Naive thymus-derived CD8-positive, alpha-beta T cell (primary cell): ENCODE measurements around the gene OXGR1. TPM values are rescaled to one million over a fixed set of nuclear protein-coding genes. Genes with fewer than 3 reads are reported as not detected.
"Not testable (repeated sequence)": the region's sequence is repeated elsewhere in the genome, so short reads cannot be mapped to it uniquely, and the experiment has no call there.

Source experiments
- ATAC-seq, 2 donors: fragments of 150-1000 bp; cut with Tn5 transposase in 1 of 2; sonication (Bioruptor Pico), chemical (Tn5 transposase) in 1 of 2; 1 replicate in 1 of 2; 2 replicates in 1 of 2; pipeline ENCODE4 v1.10.0; 2021; ENCODE audit warnings: mild to moderate bottlenecking in 2 of 2, moderate library complexity in 2 of 2
- POLR2A ChIA-PET: fragments of 350-600 bp; sonication (Branson Sonifier 250); formaldehyde crosslinking; loops from one replicate; lab custom pipeline; 2021; ENCODE audit warnings: antibody characterized with exemption; lab: Charles Lee
- DNase-seq, 10 donors: peaks; one replicate each; pipeline versions ENCODE4 v3.0.0 to v3.0.0-alpha.2; 2020 to 2022
- H3K27ac Mint-ChIP-seq, 10 donors: one replicate each; pipeline ENCODE4 v1.8.0; 2020 to 2022; ENCODE audit warnings: mild to moderate bottlenecking in 10 of 10, mixed read lengths in 10 of 10, moderate library complexity in 4 of 10, inconsistent platforms in 1 of 10
- H3K27me3 Mint-ChIP-seq, 5 donors: one replicate each; pipeline ENCODE4 v1.8.0; 2021 to 2022; ENCODE audit warnings: mixed read lengths in 5 of 5
- H3K36me3 Mint-ChIP-seq, 3 donors: one replicate each; pipeline ENCODE4 v1.8.0; 2020 to 2022; ENCODE audit warnings: mixed read lengths in 3 of 3, mild to moderate bottlenecking in 2 of 3, inconsistent platforms in 1 of 3
- H3K4me1 Mint-ChIP-seq, 4 donors: one replicate each; pipeline ENCODE4 v1.8.0; 2021 to 2022; ENCODE audit warnings: mixed read lengths in 4 of 4
- H3K4me3 Mint-ChIP-seq, 10 donors: one replicate each; pipeline ENCODE4 v1.8.0; 2020 to 2022; ENCODE audit warnings: mild to moderate bottlenecking in 10 of 10, mixed read lengths in 10 of 10, moderate library complexity in 6 of 10, inconsistent platforms in 1 of 10
- H3K9me3 Mint-ChIP-seq, 9 donors: one replicate each; pipeline ENCODE4 v1.8.0; 2020 to 2022; ENCODE audit warnings: mixed read lengths in 9 of 9, mild to moderate bottlenecking in 3 of 9, inconsistent platforms in 1 of 9, moderate library complexity in 1 of 9
- polyA plus RNA-seq, 3 donors: library from polyadenylated mRNA; unstranded; fragments of 300-500 nt; fragmentation: Illumina TruSeq; gene quantifications; one replicate each; pipeline ENCODE4 v1.2.3, GENCODE V29; 2021
- total RNA-seq, 8 experiments: library from RNA in 2 of 8; stranded (reverse) in 2 of 8; gene quantifications; one replicate each; pipeline ENCODE4 v1.2.3 and lab custom pipeline; 2021 to 2026

Gene OXGR1
- total RNA-seq (not detected), polyA plus RNA-seq (not detected), total RNA-seq (lab: John Stamatoyannopoulos, UW) (0 reads per million in 6 experiments)

GRCh38 chr13:96994017-96994857, at the start of gene OXGR1:
Gene OXGR1, minus strand, starts transcription at chr13:96994476. Its CDS starts 6,717 bp downstream, at chr13:96987759.
- peaks cover 30 to 86% (median 44%) of the 10 kb centered on the region in 5 donors for H3K27me3 Mint-ChIP-seq
- POLR2A ChIA-PET, result no interaction called here

DNA sequence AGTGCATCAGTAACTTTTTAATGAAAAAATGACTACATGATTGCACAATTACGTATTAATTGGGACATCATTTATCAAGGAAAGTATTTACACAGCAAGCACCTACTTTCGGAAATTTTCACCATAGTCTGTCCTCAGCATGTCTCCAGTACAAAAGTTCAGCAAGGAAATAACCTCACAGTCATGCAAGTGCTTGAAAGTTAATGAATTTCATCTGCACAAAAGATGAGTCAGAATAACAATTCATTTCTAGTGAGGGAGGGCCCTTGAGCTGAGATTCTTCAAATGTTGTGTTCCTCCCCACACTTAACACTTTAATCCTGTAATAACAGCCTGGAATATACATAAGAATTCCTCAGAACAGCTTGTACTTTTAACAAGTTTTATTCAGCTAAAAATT, 49.0 kb upstream of the OXGR1 start:
- peaks cover 6 to 31% (median 8%) of the 10 kb centered on the region in 5 donors for H3K27me3 Mint-ChIP-seq
- DNase-seq (no peak), ATAC-seq (no peak)
- no peak overlapping the region for H3K4me3 Mint-ChIP-seq
- H3K4me1 Mint-ChIP-seq, result no peaks in the 10 kb centered on the region
- no peaks in the 10 kb centered on the region for H3K36me3 Mint-ChIP-seq
- POLR2A ChIA-PET, result no interaction called here
- H3K9me3 Mint-ChIP-seq, result no peaks in the 10 kb centered on the region
- no peak overlapping the region for H3K27ac Mint-ChIP-seq

More at GRCh38 chr13:96994017-96994857, at the start of gene OXGR1:
- Mint-ChIP-seq H3K4me1 (peaks cover 0 to 13% (median 4%) of the 10 kb centered on the region in 4 donors), H3K9me3 (peaks cover 0 to 15% (median 6%) of the 10 kb centered on the region in 9 donors), H3K4me3 (peak within 1 kb of the TSS in 8 of 10 donors; percentile 12 to 57 (median 30)), H3K36me3 (peaks cover 0 to 11% (median 4%) of the 10 kb centered on the region in 3 donors), H3K27ac (no peak within 1 kb of the TSS)
- no peak for ATAC-seq
- DNase-seq, result no peak

DNA sequence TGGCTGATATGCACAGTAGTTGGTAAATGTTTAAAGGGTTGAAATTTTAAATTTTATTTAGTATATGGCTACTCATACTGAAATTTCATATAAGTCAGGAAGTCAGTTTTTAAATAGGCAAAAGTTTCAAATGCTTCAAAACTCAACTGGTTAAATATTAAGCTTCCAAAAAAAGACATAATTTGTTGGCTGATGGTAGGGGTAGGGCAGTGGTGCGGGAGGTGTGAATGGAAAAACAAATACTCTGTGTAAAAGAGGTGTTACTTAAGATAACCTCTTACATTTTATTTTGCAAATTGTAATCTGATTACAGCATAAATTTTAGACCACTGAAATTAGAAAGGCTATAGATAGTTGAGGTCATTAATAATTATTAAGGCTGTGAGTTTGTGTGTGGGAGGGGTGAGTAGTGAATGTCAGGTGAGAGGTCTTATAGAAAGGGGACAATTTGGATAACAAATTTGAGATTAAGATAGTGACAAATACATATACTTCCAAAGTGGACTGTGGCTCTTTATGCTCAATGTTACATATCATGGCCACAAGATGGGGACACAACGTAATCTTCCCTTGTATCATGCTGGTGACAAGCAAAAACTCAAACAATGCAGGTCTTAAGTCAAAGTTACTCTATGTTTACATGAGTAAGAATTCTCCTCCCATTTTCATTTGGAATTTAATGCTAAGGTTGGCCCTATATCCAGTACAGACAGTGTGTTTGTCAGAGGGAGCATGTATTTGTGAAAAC, 36.6 kb upstream of the OXGR1 start:
- H3K9me3 Mint-ChIP-seq, result peaks cover 0 to 11% (median 3%) of the 10 kb centered on the region in 9 donors
- ATAC-seq (no peak), DNase-seq (no peak)
- H3K4me3 Mint-ChIP-seq, result no peak overlapping the region
- peaks cover 0 to 2% (median 0%) of the 10 kb centered on the region in 4 donors for H3K4me1 Mint-ChIP-seq
- H3K27ac Mint-ChIP-seq, result no peak overlapping the region
- H3K27me3 Mint-ChIP-seq, result peaks cover 21 to 49% (median 28%) of the 10 kb centered on the region in 5 donors
- peaks cover 0 to 9% (median 0%) of the 10 kb centered on the region in 3 donors for H3K36me3 Mint-ChIP-seq
- POLR2A ChIA-PET, result no interaction called here

- DNase-seq (peak in 8 of 10 donors; percentile 2 to 36 (median 23)), ATAC-seq (no peak)
- peaks cover 21 to 42% (median 29%) of the 10 kb centered on the region in 5 donors for H3K27me3 Mint-ChIP-seq
- peaks cover 0 to 2% (median 0%) of the 10 kb centered on the region in 9 donors for H3K9me3 Mint-ChIP-seq
- POLR2A ChIA-PET, result no interaction called here
- H3K36me3 Mint-ChIP-seq, result no peaks in the 10 kb centered on the region
- H3K27ac Mint-ChIP-seq, result no peak overlapping the region
- H3K4me1 Mint-ChIP-seq, result peaks cover 0 to 2% (median 0%) of the 10 kb centered on the region in 4 donors
- H3K4me3 Mint-ChIP-seq, result no peak overlapping the region
Observed at GRCh38 chr13:97028441-97029299, 34.4 kb upstream of the OXGR1 start.

DNA sequence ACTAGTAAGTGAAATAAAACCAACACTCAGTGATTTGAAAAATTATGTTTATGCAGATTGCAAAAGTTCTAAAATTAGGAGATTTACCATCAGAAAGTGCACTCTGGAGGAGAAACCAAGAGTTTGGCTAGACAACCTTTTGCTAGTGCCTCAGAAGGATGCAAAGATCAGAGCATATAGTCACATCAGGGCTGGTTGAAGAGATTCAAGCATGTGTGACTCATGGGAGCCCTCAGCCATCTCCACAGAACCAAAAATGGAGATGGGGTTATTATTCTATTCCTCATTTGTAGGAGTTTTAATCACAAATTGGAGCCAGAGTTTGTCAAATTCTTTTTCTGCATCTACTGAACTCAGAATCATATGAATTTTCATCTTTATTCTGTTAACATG, 32.9 kb upstream of the OXGR1 start:
- Mint-ChIP-seq H3K27ac (no peak overlapping the region), H3K9me3 (peaks cover 0 to 2% (median 0%) of the 10 kb centered on the region in 9 donors), H3K4me3 (no peak overlapping the region), H3K36me3 (no peaks in the 10 kb centered on the region), H3K4me1 (peaks cover 0 to 2% (median 0%) of the 10 kb centered on the region in 4 donors), H3K27me3 (peaks cover 22 to 49% (median 36%) of the 10 kb centered on the region in 5 donors)
- DNase-seq (no peak), ATAC-seq (no peak)
- POLR2A ChIA-PET, result no interaction called here

DNA sequence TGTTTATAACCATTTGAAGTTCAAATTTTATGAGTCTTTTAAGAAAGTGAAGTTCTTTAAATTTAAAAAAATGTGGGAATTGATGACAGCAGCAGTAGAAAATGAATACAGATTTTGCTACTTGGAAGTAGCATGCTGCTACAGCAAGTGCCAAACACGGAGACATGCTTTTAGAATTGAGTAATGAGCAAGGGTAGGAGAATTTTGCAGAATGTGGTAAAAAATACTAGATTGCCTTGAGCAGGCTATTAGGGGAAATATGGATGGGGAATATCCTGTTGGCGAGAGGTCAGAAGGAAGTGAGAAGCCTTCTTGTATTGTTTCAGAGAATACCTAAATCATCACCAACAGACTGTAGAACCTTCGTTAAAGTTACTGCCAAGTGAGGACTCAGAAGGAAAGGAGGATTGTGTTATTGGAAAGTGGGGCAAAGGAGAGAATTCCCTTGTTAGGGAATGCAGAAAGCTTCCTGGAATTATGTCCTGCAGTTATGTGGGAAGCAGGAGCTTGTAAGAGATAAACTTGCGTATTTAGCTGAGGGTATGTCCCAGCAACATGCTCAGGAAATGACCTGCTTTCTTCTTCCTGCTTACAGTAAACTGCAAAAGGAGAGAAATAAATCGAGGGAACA, 32.4 kb upstream of the OXGR1 start:
- H3K4me1 Mint-ChIP-seq, result peaks cover 0 to 2% (median 0%) of the 10 kb centered on the region in 4 donors
- no peaks in the 10 kb centered on the region for H3K36me3 Mint-ChIP-seq
- ATAC-seq, result no peak
- H3K27me3 Mint-ChIP-seq, result peaks cover 20 to 50% (median 34%) of the 10 kb centered on the region in 5 donors
- POLR2A ChIA-PET, result no interaction called here
- H3K4me3 Mint-ChIP-seq, result no peak overlapping the region
- DNase-seq, result no peak
- H3K27ac Mint-ChIP-seq, result no peak overlapping the region
- H3K9me3 Mint-ChIP-seq, result peaks cover 0 to 2% (median 0%) of the 10 kb centered on the region in 9 donors

GRCh38 chr13:97023812-97024211, 29.5 kb upstream of the OXGR1 start:
- H3K9me3 Mint-ChIP-seq, ATAC-seq, H3K4me3 Mint-ChIP-seq, H3K27ac Mint-ChIP-seq, H3K4me1 Mint-ChIP-seq, H3K36me3 Mint-ChIP-seq, POLR2A ChIA-PET, DNase-seq: not testable (repeated sequence)
- peaks cover 21 to 55% (median 38%) of the 10 kb centered on the region in 5 donors for H3K27me3 Mint-ChIP-seq

DNA sequence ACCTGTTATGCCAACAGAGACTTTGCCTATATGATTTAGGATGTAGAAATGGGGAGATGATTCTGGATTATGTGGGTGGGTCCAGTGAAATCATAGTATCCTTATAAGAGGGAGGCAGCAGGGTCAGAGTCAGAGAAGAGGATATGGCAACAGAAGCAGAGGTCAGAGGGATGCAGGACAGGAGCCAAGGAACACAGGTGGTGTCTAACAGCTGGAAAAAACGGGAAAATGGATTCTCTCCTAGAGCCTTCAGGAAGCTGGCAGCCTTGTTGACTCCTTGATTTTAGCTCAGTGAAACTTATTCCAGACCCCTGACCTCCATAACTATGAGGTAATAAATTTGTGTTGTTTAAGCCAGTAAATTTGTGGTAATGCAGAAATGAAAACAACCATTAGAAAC, 28.8 kb upstream of the OXGR1 start:
- Mint-ChIP-seq H3K9me3 (peaks cover 0 to 2% (median 0%) of the 10 kb centered on the region in 9 donors), H3K27me3 (peaks cover 19 to 49% (median 36%) of the 10 kb centered on the region in 5 donors), H3K4me1 (no peaks in the 10 kb centered on the region), H3K36me3 (no peaks in the 10 kb centered on the region), H3K4me3 (no peak overlapping the region), H3K27ac (no peak overlapping the region)
- DNase-seq (no peak), ATAC-seq (no peak)
- POLR2A ChIA-PET, result no interaction called here

GRCh38 chr13:97021241-97021640, 27.0 kb upstream of the OXGR1 start:
- Mint-ChIP-seq H3K27me3 (peaks cover 17 to 49% (median 32%) of the 10 kb centered on the region in 5 donors), H3K36me3 (no peaks in the 10 kb centered on the region), H3K4me3 (no peak overlapping the region), H3K27ac (no peak overlapping the region), H3K4me1 (no peaks in the 10 kb centered on the region), H3K9me3 (peaks cover 0 to 2% (median 0%) of the 10 kb centered on the region in 9 donors)
- POLR2A ChIA-PET, result no interaction called here
- no peak for ATAC-seq
- DNase-seq, result no peak

DNA sequence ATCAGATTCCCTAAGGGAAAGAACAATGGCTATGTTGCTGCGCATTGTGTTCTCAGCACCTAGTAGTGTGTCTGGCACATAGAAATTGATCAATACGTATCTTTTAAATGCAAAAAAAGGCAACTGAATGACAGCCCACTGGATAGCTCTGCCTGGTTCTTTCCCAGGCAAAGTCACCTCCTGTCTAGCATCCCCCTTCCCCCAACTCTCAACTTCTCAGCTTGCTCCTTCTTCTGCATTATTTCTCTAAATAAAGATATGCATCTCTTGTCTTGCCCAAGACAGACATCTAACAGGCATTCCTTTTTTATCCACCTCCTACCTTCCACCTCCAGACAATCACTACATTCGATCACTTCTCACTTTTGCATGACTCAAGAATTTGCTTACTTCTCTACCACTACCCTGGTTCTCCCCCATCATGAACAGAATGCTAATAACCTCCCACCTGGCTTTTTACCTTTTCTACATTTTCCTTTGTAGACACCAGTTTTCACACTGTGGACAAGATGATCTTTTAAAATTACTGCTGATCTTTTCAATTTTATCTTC, 26.5 kb upstream of the OXGR1 start:
- Mint-ChIP-seq H3K27ac (no peak overlapping the region), H3K27me3 (peaks cover 17 to 49% (median 32%) of the 10 kb centered on the region in 5 donors), H3K4me1 (peaks cover 0 to 2% (median under 1%) of the 10 kb centered on the region in 4 donors), H3K9me3 (peaks cover 0 to 2% (median 0%) of the 10 kb centered on the region in 9 donors), H3K36me3 (no peaks in the 10 kb centered on the region), H3K4me3 (no peak overlapping the region)
- POLR2A ChIA-PET, result no interaction called here
- no peak for DNase-seq
- ATAC-seq, result no peak

GRCh38 chr13:97020194-97020593, 25.9 kb upstream of the OXGR1 start:
- no peak for DNase-seq
- ATAC-seq, result no peak

More at GRCh38 chr13:97020194-97020593, 25.9 kb upstream of the OXGR1 start:
- POLR2A ChIA-PET, result no interaction called here
- Mint-ChIP-seq H3K36me3 (no peaks in the 10 kb centered on the region), H3K4me3 (no peak overlapping the region), H3K9me3 (peaks cover 0 to 2% (median 0%) of the 10 kb centered on the region in 9 donors), H3K4me1 (peaks cover 3 to 7% (median 5%) of the 10 kb centered on the region in 4 donors), H3K27me3 (peaks cover 21 to 49% (median 35%) of the 10 kb centered on the region in 5 donors), H3K27ac (no peak overlapping the region)
